HG03064 (cell line): Measurements from ENCODE around the gene SLC38A10.
A peak's percentile ranks its signal among the peaks of the same experiment; 100 is the strongest.

Experiments used
- ATAC-seq: cut with Tn5 transposase; IDR thresholded peaks from one replicate; pipeline ENCODE4 v1.9.1; 2021; ENCODE audit warnings: low read depth; ENCODE audit not compliant: unreplicated experiment

The SLC38A10 gene

GRCh38 chr17:81295031-81295675 lies at the start of gene SLC38A10:
Gene SLC38A10, minus strand, starts transcription at chr17:81295307. Its CDS starts 386 bp downstream, at chr17:81294921.
- peak; percentile 79 for ATAC-seq

GRCh38 chr17:81342269-81343070 lies 47.4 kb upstream of the SLC38A10 start:
- no peak for ATAC-seq

- no peak for ATAC-seq
These were observed 46.6 kb upstream of the SLC38A10 start for GRCh38 chr17:81341516-81342268.

- ATAC-seq = no peak
These were observed 45.8 kb upstream of the SLC38A10 start for GRCh38 chr17:81340607-81341515.

GRCh38 chr17:81339534-81340296 lies 44.6 kb upstream of the SLC38A10 start:
- no peak for ATAC-seq

GRCh38 chr17:81339191-81339533 lies 44.1 kb upstream of the SLC38A10 start:
- no peak for ATAC-seq

GRCh38 chr17:81338274-81339190 lies 43.4 kb upstream of the SLC38A10 start:
- no peak for ATAC-seq

GRCh38 chr17:81337476-81337879 lies 42.4 kb upstream of the SLC38A10 start:
- ATAC-seq = no peak

- ATAC-seq = no peak
These were observed 41.8 kb upstream of the SLC38A10 start for GRCh38 chr17:81336930-81337325.

GRCh38 chr17:81336296-81336929 lies 41.3 kb upstream of the SLC38A10 start:
- no peak for ATAC-seq

GRCh38 chr17:81335773-81336157 lies 40.7 kb upstream of the SLC38A10 start:
- ATAC-seq = no peak

GRCh38 chr17:81334987-81335772 lies 40.1 kb upstream of the SLC38A10 start:
- ATAC-seq = no peak

- ATAC-seq = no peak
These were observed 39.3 kb upstream of the SLC38A10 start for GRCh38 chr17:81334391-81334901.

GRCh38 chr17:81333616-81334368 lies 38.7 kb upstream of the SLC38A10 start:
- no peak for ATAC-seq

GRCh38 chr17:81332914-81333528 lies 37.9 kb upstream of the SLC38A10 start:
- no peak for ATAC-seq
